HL-60 (cell line): Measurements from ENCODE around the gene INSIG2.

Experiments
- CTCF ChIP-seq: IDR thresholded peaks from one replicate; pipeline ENCODE4 v1.5.1; 2011; ENCODE audit warnings: low read length, control low read depth, inconsistent platforms; ENCODE audit not compliant: insufficient read depth
- POLR2AphosphoS5 ChIP-seq: IDR thresholded peaks from 2 replicates; pipeline ENCODE4 v1.6.1; 2012; ENCODE audit warnings: low read depth

GRCh38 chr2:118091631-118092030, 3.4 kb downstream of the INSIG2 start:
- no peak for TF ChIP-seq CTCF
- no peak for TF ChIP-seq POLR2AphosphoS5
